Activated CD4-positive, alpha-beta T cell treated with anti-CD3 and anti-CD28 coated beads for 4 hours (primary cell): ENCODE results near the gene DCPS.
"Not testable (repeated sequence)": the region's sequence is repeated elsewhere in the genome, so short reads cannot be mapped to it uniquely, and the experiment has no call there.

ENCODE experiments used
- DNase-seq, 2 donors: peaks; one replicate each; pipeline ENCODE4 v3.0.0-alpha.2; 2020

DCPS gene

GRCh38 chr11:126362879-126363655 lies 59.2 kb downstream of the DCPS start:
- no peak for DNase-seq

DNA sequence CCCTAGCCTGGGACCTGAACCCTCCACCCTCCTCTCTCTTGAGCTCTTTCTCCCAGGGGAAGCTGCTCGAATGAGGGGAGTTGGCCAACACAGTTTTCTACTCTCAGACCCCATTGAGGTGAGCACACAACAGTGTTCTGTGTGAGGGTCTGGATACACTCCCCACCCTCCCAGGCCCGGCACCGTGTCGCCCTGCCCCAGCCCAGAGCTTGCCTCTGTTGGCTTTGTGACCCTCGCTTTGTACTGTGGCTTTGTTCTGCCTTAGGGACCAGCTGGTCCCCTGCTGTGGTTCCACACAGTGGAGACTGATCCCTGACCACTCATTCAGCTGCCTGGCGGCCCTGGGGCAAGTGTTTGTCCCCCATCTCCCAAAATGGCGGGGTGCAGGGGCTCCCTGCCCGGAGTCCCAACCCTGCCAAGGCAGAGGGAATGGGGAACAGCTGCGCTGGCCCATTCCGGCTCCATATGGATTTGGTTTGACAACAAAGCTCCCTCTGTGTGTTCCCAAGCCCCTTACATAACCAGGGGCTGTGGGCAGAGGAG lies 59.9 kb downstream of the DCPS start:
- no peak for DNase-seq

- DNase-seq = not testable (repeated sequence)
Measured at GRCh38 chr11:126364735-126365134, 60.9 kb downstream of the DCPS start.

- DNase-seq = not testable (repeated sequence)
Measured at GRCh38 chr11:126365508-126365907, 61.6 kb downstream of the DCPS start.

DNA sequence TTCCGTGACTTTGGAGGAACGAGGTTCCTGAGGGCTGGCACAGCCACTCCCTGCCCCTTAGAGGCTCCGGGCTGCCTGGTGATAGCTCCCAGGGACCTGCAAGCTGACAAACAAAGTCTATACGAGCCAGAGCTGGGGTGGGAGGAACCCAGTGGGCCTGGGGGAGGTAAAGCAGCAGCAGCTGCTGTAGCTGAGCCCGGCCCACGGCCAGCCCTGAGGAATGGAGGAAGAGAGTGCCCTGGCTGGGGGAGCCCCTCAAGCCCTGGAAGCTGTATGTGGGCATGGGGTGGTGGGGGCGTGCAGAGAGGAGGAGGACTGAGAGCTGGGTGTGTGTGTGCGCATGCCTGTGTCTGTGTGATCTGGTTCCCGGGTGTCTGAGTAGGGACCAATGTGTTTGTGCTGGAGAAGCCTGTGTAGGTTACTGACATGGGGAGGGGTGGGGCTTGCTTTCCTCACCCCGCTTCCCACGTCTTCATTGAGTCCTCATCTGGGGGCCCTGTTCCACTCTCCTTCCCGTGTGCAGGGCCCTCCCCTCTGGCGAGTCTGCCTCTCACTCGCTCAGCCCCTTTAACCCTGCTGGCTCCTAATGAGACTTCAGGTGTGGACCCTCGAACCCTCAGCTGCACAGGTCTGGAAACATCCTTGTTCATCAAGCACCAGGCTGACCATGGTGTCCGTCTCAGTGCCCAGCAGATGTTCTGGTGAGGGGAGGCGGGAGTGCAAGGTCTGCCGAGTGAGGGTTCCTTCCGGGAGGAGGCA lies 62.4 kb downstream of the DCPS start:
- no peak for DNase-seq

- DNase-seq = not testable (repeated sequence)
Measured at GRCh38 chr11:126366823-126367654, 63.2 kb downstream of the DCPS start.

GRCh38 chr11:126367806-126368205 lies 63.9 kb downstream of the DCPS start:
- DNase-seq = not testable (repeated sequence)

DNA sequence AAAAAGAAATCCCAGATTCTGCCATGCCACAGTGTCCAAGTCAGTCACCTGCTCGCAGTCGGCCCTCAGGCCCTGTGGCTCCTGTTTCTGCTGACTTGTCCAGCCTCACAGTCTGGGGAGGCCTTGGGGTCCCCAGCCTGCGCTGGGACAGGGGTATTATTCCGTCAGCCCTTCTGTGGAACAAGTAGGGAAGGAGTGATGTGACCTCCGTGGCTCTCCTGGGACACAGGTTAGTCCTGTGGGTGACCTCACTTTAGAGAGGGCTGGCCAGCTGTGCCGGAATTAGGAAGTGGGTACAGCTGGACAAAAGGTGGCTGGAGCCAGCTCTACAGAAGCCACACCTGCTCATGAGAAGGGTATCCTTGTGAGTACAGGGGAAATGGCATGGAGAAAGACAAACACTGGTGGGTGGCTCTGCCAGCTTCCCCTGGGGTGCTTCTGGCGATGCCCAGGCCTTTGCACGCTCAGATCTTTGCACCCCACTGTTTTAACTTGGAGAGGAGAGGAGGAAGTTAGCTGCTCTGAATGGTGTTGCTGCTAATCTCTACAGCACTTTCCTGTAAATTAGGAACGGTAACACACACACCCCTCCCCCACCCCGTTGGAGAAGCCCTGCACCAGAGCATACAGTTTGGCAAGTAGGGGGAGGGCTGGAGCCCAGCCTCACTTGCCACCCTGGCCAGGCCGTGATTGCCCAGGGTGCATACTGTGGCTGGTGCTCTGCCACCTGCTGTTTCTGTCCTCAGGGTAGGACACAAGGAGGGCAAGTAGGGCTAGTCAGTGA lies 64.7 kb downstream of the DCPS start:
- not testable (repeated sequence) for DNase-seq

- DNase-seq = no peak
Measured at GRCh38 chr11:126370016-126370415, 66.2 kb downstream of the DCPS start.

- DNase-seq = no peak
Measured at GRCh38 chr11:126371595-126371994, 67.7 kb downstream of the DCPS start.

GRCh38 chr11:126373389-126374066 lies 69.7 kb downstream of the DCPS start:
- DNase-seq = not testable (repeated sequence)

- not testable (repeated sequence) for DNase-seq
Measured at GRCh38 chr11:126374562-126375300, 70.9 kb downstream of the DCPS start.

DNA sequence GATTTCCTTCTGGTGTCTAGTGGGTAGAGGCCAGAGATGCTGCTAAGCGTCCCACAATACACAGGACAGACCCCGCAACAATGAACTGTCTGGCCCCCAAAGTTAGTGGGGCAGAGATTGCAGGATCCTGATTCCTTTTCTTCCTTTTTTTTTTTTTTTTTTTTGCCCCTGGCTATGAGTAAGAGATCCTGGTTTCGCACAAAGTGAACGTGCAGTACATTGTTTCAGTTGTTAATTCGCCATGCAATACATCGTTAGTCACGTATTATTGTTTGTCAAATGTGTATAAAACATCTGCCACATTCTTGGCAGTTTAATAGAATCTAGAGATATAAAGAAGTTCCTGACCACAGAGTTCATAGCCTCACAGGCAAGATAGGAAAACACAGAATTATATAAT lies 71.9 kb downstream of the DCPS start:
- DNase-seq = no peak

GRCh38 chr11:126378763-126379162 lies 74.9 kb downstream of the DCPS start:
- no peak for DNase-seq

DNA sequence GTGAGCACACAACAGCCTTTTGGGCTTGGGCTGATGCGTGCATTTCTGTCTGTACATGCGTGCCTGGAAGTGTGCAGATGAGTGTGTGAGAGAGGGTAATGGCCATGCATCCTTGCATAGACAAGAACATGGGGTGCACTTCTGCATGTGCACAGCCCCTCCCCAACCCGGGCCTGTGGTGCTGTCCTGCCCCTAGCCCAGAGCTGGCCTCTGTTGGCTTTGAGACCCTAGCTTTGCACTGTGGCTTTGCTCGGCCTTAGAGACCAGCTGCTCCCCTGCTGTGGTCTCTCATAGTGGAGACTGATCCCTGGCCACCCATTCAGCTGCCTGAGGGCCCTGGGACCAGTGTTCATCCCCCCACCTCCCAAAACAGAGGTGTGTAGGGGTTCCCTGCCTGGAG lies 77.0 kb downstream of the DCPS start:
- DNase-seq = no peak

GRCh38 chr11:126381960-126382359 lies 78.1 kb downstream of the DCPS start:
- not testable (repeated sequence) for DNase-seq

DNA sequence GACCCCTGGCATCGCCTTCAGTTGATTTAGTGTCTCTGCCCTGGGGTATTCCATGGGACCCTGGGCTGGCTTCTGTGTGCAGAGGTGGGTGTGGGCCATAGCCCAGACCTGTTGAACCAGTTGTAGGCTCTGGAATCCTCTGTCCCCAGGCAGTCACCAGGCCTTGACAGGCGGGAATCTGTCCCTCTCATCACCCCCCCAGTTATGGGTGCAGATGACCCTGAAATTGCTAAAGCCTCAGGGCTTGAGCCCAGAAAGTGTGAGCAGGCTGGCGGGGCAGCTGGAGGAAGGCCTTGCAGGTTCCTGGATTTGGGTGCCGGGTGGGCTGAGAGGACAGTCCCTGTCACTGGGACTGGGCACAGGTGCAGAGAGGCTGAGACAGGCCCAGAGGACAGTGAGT lies 78.8 kb downstream of the DCPS start:
- DNase-seq = not testable (repeated sequence)

- DNase-seq = no peak
Measured at GRCh38 chr11:126383339-126384335, 79.8 kb downstream of the DCPS start.

- no peak for DNase-seq
Measured at GRCh38 chr11:126384449-126385070, 80.7 kb downstream of the DCPS start.
